ENCODE data around the gene ANXA5. TPM values are rescaled to one million over a fixed set of nuclear protein-coding genes. Genes with fewer than 3 reads are reported as not detected.
"Not testable (repeated sequence)": the region's sequence is repeated elsewhere in the genome, so short reads cannot be mapped to it uniquely, and the experiment has no call there.

The ANXA5 gene
- 107 and 124 TPM in 2 replicates for total RNA-seq (2014; rRNA removed; shearing (Covaris generic))

- peak; percentile 87 for DNase-seq (ENCODE audit: low spot score)
Observed at GRCh38 chr4:121696581-121697461, at the start of gene ANXA5. ANXA5 (minus strand) TSS chr4:121696980; CDS start chr4:121696589, 391 bp downstream.

- no peak for DNase-seq (ENCODE audit: low spot score)
Observed at GRCh38 chr4:121742794-121743193, 46.0 kb upstream of the ANXA5 start.

GRCh38 chr4:121741751-121742150 lies 45.0 kb upstream of the ANXA5 start:
- DNase-seq (ENCODE audit: low spot score) = no peak

- DNase-seq (ENCODE audit: low spot score) = peak; percentile 14
Observed at GRCh38 chr4:121740796-121741409, 44.1 kb upstream of the ANXA5 start.

- no peak for DNase-seq (ENCODE audit: low spot score)
Observed at GRCh38 chr4:121739575-121739974, 42.8 kb upstream of the ANXA5 start.

GRCh38 chr4:121738780-121739535 lies 42.2 kb upstream of the ANXA5 start:
- no peak for DNase-seq (ENCODE audit: low spot score)

- no peak for DNase-seq (ENCODE audit: low spot score)
Observed at GRCh38 chr4:121737846-121738554, 41.2 kb upstream of the ANXA5 start.

GRCh38 chr4:121736735-121737351 lies 40.1 kb upstream of the ANXA5 start:
- DNase-seq (ENCODE audit: low spot score) = peak; percentile 84

- no peak for DNase-seq (ENCODE audit: low spot score)
Observed at GRCh38 chr4:121734571-121734970, 37.8 kb upstream of the ANXA5 start.

GRCh38 chr4:121733942-121734341 lies 37.2 kb upstream of the ANXA5 start:
- no peak for DNase-seq (ENCODE audit: low spot score)

GRCh38 chr4:121729753-121730152 lies 33.0 kb upstream of the ANXA5 start:
- DNase-seq (ENCODE audit: low spot score) = not testable (repeated sequence)

GRCh38 chr4:121728798-121729226 lies 32.0 kb upstream of the ANXA5 start:
- no peak for DNase-seq (ENCODE audit: low spot score)

- DNase-seq (ENCODE audit: low spot score) = no peak
Observed at GRCh38 chr4:121728066-121728465, 31.3 kb upstream of the ANXA5 start.

- peak; percentile 85 for DNase-seq (ENCODE audit: low spot score)
Observed at GRCh38 chr4:121726642-121727268, 30.0 kb upstream of the ANXA5 start.

GRCh38 chr4:121724671-121725070 lies 27.9 kb upstream of the ANXA5 start:
- DNase-seq (ENCODE audit: low spot score) = no peak

- DNase-seq (ENCODE audit: low spot score) = no peak
Observed at GRCh38 chr4:121721700-121722099, 24.9 kb upstream of the ANXA5 start.

- no peak for DNase-seq (ENCODE audit: low spot score)
Observed at GRCh38 chr4:121720109-121720508, 23.3 kb upstream of the ANXA5 start.

GRCh38 chr4:121717680-121718237 lies 21.0 kb upstream of the ANXA5 start:
- no peak for DNase-seq (ENCODE audit: low spot score)

GRCh38 chr4:121714548-121714947 lies 17.8 kb upstream of the ANXA5 start:
- DNase-seq (ENCODE audit: low spot score) = no peak

GRCh38 chr4:121712783-121713182 lies 16.0 kb upstream of the ANXA5 start:
- no peak for DNase-seq (ENCODE audit: low spot score)

Measured in HT-29 (cell line).